IPS-NIHi7 (cell line): ENCODE results near the gene TUBB4B.
A peak's percentile ranks its signal among the peaks of the same experiment; 100 is the strongest.

ENCODE experiments used
- DNase-seq: peaks from one replicate; pipeline ENCODE4 v3.0.0; 2012; ENCODE audit warnings: mixed read lengths; ENCODE audit errors: extremely low spot score

TUBB4B gene

GRCh38 chr9:137270929-137271695 is 30.0 kb downstream of the TUBB4B start:
- DNase-seq: no peak

- DNase-seq: no peak
Measured at GRCh38 chr9:137271696-137272076, 30.6 kb downstream of the TUBB4B start.

GRCh38 chr9:137272241-137273094 is 31.4 kb downstream of the TUBB4B start:
- no peak for DNase-seq

GRCh38 chr9:137273095-137273490 is 32.0 kb downstream of the TUBB4B start:
- DNase-seq: no peak

GRCh38 chr9:137273611-137274320 is 32.7 kb downstream of the TUBB4B start:
- no peak for DNase-seq

- DNase-seq: no peak
Measured at GRCh38 chr9:137275203-137275587, 34.1 kb downstream of the TUBB4B start.

- DNase-seq: no peak
Measured at GRCh38 chr9:137275588-137276472, 34.7 kb downstream of the TUBB4B start.

- peak; percentile 76 for DNase-seq
Measured at GRCh38 chr9:137276473-137277328, 35.6 kb downstream of the TUBB4B start.

GRCh38 chr9:137277329-137278041 is 36.4 kb downstream of the TUBB4B start, which contains the start of gene TOR4A:
TOR4A (plus strand) TSS chr9:137277726; CDS start chr9:137278690, 964 bp downstream.
- DNase-seq: peak; percentile 81

- peak; percentile 21 for DNase-seq
Measured at GRCh38 chr9:137278061-137278701, 37.1 kb downstream of the TUBB4B start.

- no peak for DNase-seq
Measured at GRCh38 chr9:137278721-137279711, 37.9 kb downstream of the TUBB4B start.

GRCh38 chr9:137279741-137280473 is 38.8 kb downstream of the TUBB4B start:
- DNase-seq: no peak

- DNase-seq: peak; percentile 73
Measured at GRCh38 chr9:137280474-137281344, 39.6 kb downstream of the TUBB4B start.

- peak; percentile 45 for DNase-seq
Measured at GRCh38 chr9:137281345-137282116, 40.4 kb downstream of the TUBB4B start.

GRCh38 chr9:137286975-137287383 is 45.9 kb downstream of the TUBB4B start:
- DNase-seq: peak; percentile 77
